HG03139 (cell line): Measurements from ENCODE around the gene MAD1L1.

Experiments used
- ATAC-seq: cut with Tn5 transposase; IDR thresholded peaks from one replicate; pipeline ENCODE4 v1.9.1; 2021; ENCODE audit not compliant: unreplicated experiment

MAD1L1 gene

DNA sequence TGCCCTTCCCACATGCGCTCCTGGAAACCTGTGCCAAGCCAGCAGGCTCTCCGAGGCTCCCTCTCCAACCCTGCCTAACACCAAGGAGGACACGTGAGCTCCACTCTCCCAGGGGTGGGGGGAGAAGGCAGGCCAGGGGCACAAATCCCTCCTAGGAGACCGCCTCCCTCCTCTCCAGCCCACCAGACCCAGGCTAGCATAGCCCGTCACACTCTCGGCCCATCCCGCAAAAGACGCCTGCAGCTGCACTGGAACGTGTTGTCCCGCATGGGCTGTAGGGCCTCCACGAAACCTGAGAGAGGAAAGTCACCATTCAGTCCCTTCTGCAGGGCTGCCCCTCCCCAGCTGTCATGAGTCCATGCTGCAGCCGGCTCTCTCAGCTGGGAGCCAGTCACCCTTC lies 126.3 kb downstream of the MAD1L1 start:
- ATAC-seq = no peak

DNA sequence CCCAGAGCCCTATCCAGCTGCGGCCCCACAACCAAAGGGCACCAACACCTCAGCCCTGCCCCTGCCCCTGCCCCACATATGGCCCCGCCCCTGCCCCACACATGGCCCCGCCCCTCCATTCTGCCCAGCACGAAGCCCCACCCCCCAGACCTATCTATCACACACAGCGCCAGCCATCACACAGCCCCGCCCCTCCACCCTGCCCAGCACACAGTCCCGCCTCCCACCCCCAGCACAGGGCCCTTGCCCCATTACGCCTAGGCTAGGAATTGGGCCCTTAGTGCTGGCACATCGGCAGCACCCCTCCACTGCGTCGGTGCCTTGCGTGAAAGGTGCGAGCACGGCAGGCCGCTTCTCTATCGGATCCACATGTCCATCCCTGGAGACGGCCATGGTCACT lies 126.8 kb downstream of the MAD1L1 start:
- no peak for ATAC-seq

DNA sequence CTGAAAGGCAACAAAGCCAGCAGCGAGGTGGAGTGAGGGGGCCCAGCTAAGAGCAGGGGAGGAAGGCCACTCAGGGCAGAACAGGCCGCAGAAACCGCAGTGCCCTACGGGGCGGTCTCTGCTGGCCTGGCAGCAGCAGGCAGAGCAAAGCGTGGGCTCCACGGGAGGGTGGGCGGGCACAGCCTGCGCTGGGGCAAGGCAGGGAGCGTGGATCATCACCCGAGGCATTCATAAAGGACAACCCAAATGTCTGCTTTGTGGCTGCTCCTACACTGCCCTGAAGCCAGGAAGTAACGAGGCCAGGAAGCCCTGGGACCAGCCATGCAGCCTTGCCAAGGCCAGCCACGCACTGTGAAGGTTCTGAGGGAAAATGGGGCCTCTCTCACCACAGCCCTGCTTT lies 127.5 kb downstream of the MAD1L1 start:
- no peak for ATAC-seq

DNA sequence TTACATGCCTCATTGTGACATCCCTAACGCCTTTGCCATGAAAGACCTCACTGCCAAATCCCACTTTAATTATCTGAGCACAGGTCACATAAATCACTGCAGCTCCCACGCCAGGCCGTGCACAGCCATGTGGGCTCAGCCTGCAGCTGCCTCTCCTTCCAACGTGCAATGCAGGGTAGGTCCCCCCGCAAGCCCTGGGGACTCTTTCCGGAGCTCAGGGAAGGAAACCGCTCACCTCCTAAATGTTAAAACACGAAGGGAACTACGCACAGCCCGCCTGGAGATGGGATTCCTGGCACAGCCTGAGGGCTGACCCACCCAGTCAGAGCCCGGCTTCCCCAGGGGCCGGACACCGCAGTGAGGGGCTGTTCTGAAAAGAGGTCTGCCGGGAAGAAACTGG lies 128.0 kb downstream of the MAD1L1 start:
- ATAC-seq = no peak

DNA sequence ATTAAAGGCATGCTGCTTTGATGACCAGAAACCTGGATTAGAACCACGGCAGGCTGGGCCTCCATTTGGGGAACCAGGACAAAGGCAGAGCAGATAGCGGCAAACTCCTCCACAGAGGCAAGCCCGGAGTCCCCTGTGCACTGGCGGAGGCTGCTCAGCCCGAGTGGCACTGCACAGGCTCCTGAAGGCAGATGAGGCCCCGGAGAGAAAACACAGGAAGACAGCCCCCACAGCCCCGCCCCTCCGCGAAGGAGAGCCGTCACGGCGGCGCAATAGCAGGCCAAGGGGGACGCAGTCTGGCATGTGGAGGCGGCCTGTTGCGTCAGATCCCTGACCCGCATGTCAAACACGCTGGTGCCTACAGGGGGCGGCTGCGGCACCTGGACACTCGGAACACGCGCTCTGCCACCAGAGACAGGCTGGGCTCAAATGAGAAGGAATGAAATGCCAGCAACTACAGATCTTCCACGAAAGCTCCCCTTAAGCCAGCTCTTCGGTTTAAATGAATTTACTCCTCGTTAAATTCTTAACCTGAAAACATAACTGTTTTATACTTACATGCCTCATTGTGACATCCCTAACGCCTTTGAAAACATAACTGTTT lies 128.5 kb downstream of the MAD1L1 start:
- ATAC-seq = no peak

DNA sequence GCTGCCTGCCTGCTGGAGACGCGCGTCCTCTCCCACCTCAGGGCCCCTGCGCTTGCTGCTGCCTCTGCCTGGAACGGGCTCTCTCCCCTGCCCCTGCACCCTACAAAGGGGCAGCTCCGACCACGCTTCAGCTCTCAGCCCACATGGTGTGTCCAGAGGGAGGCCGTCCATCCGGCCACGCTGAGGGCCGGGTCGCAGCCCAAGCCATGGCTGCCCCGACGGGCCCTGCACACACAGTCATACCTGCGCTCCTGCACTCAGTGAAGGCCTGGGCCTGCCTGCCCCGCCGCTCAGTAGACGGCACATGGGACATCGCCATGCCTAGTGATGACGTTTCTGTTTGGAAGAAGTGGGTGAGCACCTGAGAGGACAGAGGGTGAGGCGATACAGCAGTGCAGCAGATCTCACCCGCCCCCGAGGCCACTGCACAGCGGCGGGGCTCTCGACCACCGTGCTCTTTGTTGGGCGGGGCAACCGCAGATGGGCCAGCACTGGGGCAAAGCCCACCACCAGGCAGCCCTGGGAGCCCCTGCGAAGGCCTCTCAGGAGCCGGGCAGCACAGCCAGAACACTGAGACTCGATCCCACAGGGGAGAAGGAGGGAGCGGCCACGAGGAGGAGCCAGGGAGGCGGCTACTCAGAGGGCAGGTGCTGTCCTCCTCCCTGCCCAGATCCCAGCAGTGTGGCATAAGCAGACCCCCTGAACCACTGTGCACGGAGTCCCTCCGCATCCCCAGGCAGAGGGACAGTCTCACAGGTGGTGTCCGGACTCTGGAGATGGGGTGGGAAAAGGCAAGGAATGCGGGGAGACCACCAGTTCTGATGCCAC lies 129.5 kb downstream of the MAD1L1 start:
- ATAC-seq = no peak

DNA sequence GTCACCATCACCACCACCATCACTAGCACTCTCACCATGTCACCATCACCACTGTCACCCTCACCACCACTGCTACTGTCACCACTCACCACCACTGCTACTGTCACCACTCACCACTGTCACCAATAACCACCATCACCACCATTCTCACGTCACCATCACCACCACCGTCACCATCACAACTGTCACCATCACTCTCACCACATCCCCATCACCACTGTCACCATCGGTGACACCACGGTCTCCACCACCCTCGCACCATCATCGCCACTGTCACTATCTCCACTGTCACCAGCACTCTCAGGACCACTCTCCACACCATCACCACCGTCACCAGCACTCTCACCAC lies 130.4 kb downstream of the MAD1L1 start:
- no peak for ATAC-seq

DNA sequence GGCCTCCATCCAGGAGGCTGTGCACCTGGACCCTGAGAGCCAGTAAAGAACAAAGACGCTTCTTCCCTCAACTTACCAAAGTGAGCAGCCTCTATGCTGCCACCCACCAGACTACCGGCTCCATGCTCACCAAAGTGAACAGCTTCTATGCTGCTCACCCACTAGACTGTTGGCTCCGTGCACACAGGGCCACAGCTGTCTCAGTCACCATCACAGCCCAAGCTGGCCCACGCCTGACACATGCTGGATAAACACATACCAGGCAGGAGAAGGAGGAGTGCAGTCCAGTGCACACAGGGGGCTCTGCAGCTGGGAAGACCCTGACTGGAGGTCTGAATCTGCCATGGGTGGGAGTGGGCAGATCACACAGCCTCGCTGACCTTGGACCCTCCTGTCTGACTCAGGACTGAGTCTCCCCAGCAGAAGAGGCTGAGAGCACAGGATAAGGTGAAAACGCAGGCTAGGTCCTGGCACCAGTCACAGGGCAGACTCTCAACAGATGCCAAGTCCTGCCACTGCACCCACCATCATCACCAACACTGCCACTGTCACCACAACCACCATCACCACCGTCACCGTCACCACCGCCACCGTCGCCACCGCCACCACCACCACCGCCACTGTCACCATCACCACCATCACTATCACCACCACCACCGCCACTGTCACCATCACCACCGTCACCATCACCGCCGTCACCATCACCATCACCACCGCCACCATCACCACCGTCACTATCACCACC lies 130.9 kb downstream of the MAD1L1 start:
- no peak for ATAC-seq

DNA sequence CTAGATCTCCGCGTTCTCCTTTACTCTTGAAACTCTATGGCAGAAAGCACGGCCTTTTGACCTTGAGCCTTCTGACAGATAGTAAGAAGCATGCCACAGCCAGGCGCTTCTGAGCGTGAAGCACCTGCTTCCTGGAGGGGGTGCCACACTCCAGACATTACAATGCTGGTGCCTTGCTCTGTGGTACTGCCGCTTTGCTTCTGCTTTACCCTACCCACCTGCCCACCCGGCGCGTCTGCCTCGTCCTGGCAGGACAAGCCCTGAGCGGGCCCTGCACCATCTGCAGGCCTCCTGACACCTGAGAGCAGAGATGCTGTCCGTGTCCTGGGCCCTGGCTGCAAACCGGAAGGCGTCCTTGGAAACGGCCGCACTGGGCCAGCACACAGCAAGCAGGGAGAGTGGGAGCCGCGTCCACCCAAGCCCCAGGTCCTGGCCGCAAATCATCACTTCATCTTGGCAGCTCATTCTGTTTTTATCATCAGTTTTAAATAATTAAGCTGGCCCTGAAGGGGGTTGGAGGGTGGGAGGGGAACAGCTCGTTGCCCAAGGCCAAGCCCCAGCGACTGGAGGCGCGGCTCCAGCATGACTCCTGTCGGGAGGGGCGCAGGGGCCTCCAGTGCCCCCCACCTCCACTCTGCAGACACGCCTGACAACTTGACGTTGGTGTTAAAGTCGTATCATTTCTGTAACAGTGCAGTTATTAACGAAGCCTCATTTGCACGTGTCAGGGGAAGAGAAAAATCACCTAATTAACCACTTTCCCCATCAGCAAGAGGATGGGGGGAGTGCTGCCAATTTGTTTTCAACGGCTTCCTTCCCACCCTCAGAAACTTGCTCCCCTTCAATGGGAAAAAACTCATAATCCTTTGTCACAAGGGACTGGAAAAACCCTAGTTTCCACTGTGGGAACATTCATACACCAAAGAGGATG lies 132.2 kb downstream of the MAD1L1 start:
- ATAC-seq = peak; percentile 59

DNA sequence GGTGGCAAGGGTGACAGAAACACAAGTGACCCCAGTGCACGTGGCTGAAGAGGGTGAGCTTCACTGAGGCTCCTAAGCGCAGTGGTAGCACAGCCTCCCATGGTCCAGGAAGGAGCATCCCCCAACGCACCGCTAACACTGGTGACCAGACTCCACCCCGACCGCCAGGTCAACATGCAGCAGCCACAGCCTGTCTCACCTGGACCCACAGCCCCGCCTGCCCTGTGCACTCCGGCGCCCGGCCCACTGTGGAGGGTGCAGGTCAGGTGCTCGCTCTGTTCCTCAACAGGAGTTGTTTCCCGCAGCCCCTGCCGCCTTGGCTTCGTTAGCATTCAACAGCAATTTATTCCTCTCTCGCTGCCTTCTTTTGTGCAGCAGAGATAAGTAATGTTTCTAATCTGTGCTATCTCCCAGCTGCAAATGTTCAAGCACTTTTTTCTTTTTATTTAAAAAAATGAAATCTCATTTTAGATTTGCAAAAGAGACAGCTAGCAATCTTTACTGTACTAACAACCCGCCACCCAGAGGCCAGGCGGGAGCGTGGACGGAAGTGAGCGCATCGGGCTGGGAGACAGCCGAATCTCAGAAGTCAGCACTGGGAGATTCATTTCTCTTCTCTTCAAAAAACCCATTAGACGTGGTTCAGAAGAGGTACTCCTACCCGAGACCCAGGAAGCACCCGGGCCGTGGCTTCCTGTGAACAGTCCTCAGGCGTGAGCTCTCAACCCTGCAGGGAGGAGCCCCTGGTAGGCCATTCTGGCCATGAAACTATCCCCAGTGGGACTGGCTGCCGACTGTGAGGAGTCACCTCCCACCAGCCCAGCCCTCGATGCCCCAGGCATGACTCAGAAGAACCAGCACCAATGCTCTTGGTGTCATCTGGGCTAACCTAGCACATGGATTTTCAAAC lies 133.4 kb downstream of the MAD1L1 start:
- ATAC-seq = no peak

DNA sequence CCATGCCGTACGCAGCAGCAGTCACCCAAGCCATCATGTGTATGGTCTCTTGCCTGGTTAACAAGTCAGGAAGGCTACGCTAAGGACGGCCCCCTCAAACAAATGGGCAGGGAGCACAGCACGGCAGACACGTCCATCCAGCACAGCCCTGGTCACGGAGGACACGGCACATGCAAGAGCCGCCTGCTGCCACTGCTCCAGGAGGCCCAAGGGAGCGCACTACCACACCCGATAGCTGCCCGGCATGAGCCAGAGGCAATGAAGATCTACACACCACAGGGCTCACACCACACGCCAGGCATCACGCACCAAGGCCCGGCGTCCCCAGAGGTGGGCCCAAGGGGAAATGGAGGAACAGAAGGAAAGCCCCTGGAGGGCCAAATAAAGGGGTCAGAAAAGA lies 134.2 kb downstream of the MAD1L1 start:
- ATAC-seq = no peak

DNA sequence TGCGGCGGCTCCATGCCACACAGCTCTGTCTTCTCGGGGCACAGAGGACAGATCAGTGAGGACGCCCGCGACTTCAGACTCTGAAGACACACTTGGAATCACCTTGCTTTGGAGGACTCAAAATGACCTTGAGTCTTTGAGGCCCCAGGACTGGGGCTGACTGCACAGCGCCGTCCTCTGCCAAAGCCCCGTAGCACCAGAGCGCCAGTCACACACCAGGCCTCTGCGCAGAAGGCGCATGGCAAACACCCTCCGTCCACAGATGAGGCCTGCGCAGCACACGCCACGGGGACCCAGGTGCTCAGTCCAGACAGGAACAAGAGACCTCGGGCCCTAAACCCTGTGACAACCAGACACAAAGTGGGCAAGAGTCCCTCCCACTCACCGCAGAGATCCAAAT lies 134.7 kb downstream of the MAD1L1 start:
- no peak for ATAC-seq

DNA sequence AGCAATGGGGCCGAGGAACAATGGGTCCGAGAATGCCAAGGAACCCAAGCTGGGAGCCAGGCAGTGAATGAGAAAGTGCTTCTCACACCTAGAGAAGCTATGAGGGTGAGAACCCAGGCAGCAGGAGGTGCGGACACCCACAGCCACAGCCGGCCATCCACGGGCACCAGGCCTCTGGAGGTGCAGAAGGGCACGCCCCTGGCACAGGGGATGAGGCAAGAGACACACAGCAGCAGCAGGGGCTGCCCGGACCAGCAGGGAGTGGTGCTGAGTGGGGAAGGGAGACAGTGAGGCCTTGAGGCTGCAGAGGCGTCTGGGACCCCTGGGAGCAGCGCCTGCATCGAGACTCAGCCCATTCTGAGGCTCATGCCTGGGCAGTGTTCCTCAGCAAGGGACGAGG lies 135.3 kb downstream of the MAD1L1 start:
- ATAC-seq = no peak

DNA sequence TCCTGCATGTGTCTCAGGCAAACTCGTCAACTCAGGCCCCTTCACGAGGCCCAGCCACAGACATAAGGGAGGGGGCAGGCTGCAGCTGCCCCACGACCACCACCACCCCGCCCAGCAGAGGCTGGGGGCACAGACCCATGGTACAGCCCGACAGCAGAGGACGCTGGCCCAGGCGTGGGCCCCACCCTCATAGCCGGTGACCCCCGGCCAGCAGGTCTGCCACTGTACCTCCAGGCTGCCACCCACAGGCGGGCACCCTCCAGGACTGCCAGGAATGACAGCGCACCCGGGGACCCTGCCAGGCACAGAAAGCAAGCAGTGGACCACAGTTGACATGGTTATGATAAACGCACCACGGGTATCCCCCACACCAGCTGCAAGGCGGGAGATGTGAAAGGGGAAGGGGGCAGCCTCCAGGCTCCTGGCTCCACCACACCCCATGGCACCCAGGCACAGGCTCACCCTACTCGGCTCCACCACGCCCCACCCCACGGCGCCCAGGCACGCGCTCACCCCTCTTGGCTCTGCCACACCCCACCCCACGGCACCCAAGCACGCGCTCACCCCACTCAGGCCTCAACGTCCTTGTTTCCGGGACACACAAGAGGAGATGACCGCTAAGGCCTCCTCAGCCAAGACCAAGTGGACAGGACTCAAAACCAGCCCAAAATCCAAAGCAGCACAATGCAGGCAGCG lies 135.9 kb downstream of the MAD1L1 start:
- ATAC-seq = no peak

DNA sequence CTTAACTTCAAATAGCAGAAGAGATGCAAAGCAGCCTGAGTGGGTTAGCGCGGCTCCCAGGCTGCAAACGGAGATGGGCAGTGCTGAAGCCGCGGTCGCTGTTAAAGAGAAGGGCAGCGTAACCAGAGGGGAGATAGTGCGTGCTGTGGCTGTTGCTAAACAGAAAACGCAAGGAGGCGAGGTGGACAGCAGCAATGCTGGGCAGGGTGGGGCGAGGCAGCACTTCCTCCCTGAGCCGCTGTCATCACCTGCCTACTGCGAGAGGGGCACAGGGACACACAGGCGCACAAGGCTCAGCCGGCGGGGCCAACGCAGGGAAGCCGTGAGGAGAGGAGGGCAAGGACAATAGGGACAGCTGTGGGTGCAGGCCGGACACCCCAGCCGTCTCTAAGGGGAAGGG lies 137.3 kb downstream of the MAD1L1 start:
- ATAC-seq = no peak

DNA sequence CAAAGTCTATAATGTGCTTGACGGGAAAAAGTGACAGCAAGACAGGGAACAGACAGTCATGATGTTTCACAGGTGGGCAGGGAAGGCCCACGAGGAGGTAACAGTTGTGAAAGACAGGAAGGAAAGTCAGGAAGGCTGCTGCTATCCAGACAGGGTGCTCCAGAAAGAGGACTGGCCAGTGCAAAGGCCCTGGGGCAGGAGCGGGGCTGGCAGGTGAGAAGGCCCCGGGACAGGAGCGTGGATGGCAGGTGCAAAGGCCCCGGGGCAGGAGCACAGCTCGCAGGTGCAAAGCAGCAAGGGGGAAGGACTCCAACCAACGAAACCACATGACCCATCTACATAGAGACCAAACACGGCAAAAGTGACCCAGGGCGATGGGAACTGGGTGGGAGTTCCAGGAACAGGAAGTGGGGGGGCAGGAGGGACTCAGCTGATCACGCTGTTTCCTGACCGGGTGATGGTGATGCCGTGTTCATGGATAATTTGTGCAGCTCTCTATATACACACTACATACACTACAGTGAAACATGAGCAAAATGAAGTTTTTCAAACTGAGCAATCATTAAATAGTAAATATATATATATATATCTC lies 138.2 kb downstream of the MAD1L1 start:
- ATAC-seq = no peak

DNA sequence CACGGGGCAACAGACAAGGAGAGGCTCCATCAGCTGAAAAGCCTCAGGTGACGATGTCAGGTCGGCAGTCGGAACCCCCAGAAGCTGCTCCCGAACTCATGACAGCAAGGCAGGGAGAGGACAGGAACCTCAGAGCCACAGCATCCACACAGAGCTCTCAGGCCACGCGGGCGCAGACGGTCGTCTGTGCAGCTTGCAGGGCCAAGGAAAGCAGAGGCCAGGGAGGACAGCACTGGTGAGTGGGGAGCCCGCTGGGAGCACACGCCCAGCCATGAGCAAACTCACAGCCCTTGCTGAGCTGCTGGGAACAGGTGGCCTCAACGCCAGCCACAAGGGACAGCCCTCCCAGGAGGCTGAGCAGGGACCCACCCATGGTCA lies 138.9 kb downstream of the MAD1L1 start:
- no peak for ATAC-seq

DNA sequence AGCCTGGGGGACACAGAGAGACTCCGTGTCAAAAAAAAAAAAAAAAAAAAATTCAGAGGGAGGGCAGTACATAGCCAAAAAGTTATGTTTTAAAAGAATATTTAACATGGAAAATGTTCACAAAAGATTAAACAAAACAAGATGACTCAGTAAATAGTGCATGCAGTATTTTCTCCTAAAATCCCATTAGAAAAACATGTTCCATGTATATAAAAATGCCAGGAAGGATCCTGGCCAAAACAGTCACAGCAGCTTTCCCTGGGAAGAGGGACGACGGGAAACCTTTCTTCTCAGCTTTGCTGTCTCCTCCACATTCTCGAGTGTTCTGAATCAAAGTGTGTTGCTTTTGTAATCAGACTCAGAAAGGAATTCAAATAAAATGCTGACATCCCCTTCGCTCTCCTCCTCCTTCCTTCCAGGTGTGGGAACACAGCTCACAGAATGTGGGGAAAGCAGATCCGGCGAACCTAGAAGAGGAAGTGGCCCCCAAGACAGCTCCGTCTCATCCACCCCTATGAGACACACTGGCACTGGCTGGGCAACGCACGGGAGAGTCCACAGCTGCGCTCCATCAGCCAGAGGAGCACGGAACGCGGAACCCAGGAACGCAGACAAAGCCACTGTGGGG lies 139.4 kb downstream of the MAD1L1 start:
- ATAC-seq = no peak

DNA sequence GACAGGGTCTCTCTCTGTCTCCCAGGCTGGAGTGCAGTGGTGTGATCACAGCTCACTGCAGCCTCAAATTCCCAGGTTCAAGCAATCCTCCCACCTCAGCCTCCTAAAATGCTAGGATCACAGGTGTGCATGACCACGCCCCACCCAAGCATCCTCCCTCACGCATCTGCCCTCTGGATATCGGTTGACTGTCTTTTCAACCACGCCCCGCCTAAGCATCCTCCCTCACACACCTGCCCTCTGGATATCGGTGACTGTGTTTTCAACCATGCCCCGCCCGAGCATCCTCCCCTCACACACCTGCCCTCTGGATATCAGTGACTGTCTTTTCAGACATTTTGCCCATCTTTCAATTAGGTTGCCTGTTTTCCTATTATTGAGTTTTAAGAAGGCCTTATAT lies 140.5 kb downstream of the MAD1L1 start:
- no peak for ATAC-seq
